ENCODE results near the gene TFB2M.
A peak's percentile ranks its signal among the peaks of the same experiment; 100 is the strongest.
"Not testable (repeated sequence)": the region's sequence is repeated elsewhere in the genome, so short reads cannot be mapped to it uniquely, and the experiment has no call there.

TFB2M gene

DNA sequence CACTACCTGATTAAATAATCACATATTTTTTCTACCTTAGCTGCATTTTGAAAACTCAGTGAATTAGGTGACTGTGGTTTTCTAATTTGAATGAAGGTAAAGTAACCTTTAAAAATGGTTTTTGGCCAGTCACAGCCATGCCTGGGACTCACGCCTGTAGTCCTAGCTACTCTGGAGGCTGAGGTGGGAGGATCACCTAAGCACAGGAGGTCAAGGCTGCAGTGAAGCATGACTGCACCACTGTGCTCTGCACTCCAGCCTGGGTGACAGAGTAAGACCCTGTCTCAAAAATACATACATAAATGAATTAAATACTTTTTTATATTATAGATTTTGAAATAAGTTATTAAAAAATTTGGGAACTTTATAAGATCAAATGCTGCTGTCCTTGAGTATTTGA, 5.9 kb upstream of the TFB2M start:
- H3K27ac Mint-ChIP-seq: no peak overlapping the region
- no peaks in the 10 kb centered on the region for H3K9me3 Mint-ChIP-seq
- H3K4me1 Mint-ChIP-seq: peaks cover 62% of the 10 kb centered on the region
- ATAC-seq (no peak), DNase-seq (no peak)
- H3K27me3 Mint-ChIP-seq: no peaks in the 10 kb centered on the region
- H3K4me3 Mint-ChIP-seq: peak overlapping the region in 1 of 2 donors; percentile 81

GRCh38 chr1:246571309-246571708, 5.2 kb upstream of the TFB2M start:
- peak overlapping the region; percentile 92 to 99 for H3K27ac Mint-ChIP-seq
- H3K4me3 Mint-ChIP-seq: peak overlapping the region; percentile 53 to 81
- not testable (repeated sequence) for DNase-seq, H3K9me3 Mint-ChIP-seq, H3K27me3 Mint-ChIP-seq, ATAC-seq
- H3K4me1 Mint-ChIP-seq: peaks cover 56% of the 10 kb centered on the region

DNA sequence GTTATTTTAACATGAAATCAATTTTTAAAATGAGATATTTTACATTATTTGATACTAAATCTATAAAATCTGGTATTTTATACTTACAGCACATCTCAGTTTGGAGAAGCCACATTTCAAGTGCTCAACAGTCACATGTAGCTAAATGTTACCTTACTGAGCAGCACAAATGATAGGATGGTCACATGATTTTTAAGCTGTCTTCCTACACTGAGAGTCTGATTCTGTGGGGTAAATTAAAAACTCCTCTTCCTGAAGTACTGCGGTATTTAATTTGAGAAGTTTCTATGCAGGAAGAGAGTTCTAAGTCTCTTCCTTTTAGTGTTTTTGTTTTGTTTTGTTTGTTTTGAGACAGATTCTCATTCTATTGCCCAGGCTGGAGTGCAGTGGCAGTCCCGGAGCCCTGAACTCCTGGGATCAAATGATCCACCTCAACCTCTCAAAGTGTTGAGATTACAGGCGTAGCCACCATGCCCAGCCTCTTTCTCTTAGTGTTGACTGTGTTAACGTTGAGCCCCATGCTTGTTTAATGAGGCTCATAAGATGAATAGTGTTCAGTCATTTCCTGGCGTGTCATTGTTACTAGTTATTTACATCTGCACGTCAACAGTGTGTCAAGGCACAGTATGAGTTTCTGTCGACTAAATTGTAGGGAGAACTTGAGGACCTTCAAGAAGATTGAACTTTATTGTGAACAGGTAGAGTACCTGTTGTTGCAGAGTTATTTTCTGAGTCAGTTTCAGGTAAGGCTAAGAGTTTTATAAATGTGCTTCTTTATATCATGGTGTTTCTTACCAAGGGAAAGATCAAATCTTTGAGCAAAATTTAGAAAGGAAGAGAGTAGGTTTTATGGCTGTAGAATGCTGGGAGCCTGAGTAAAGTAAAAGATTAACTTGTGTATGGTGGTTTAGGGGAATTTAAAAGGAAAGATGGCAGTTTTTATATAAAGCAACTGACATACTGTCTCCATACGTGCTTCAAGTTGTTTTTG, 3.5 kb upstream of the TFB2M start:
- no peaks in the 10 kb centered on the region for H3K27me3 Mint-ChIP-seq
- ATAC-seq (peak; percentile 47), DNase-seq (peak; percentile 29 to 30)
- H3K27ac Mint-ChIP-seq: peak overlapping the region; percentile 79 to 99
- no peaks in the 10 kb centered on the region for H3K9me3 Mint-ChIP-seq
- peaks cover 55% of the 10 kb centered on the region for H3K4me1 Mint-ChIP-seq
- H3K4me3 Mint-ChIP-seq: peak overlapping the region; percentile 71 to 92

DNA sequence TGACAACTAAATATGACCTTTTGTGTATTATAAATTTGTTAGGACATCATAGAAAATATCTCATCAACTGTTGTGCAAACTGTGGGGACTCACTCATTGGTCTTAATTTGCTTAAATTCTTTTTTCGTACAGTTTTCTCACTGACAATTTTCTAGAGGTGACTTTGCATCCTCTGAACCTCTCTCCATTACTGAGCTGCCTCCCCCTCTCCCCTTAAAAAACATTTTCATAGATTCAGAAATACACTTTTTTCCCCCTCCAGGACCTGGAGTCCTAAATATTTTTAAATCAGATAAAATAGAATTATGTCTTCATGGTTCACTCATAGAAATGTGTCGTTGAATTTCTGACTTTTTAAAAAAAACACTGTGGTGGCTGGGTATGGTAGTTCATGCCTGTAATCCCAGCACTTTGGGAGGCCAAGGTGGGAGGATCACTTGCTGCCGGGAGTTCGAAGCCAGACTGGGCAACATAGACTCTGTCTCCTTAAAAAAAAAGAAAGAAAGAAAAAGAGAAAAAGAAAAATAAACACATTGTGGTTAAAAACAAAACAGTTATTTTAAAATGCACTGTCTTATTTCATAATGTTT, 1.7 kb upstream of the TFB2M start:
- no peaks in the 10 kb centered on the region for H3K9me3 Mint-ChIP-seq
- peak overlapping the region; percentile 10 to 87 for H3K27ac Mint-ChIP-seq
- peaks cover 50% of the 10 kb centered on the region for H3K4me1 Mint-ChIP-seq
- H3K4me3 Mint-ChIP-seq: peak overlapping the region; percentile 96 to 100
- DNase-seq (no peak), ATAC-seq (no peak)
- H3K27me3 Mint-ChIP-seq: no peaks in the 10 kb centered on the region

DNA sequence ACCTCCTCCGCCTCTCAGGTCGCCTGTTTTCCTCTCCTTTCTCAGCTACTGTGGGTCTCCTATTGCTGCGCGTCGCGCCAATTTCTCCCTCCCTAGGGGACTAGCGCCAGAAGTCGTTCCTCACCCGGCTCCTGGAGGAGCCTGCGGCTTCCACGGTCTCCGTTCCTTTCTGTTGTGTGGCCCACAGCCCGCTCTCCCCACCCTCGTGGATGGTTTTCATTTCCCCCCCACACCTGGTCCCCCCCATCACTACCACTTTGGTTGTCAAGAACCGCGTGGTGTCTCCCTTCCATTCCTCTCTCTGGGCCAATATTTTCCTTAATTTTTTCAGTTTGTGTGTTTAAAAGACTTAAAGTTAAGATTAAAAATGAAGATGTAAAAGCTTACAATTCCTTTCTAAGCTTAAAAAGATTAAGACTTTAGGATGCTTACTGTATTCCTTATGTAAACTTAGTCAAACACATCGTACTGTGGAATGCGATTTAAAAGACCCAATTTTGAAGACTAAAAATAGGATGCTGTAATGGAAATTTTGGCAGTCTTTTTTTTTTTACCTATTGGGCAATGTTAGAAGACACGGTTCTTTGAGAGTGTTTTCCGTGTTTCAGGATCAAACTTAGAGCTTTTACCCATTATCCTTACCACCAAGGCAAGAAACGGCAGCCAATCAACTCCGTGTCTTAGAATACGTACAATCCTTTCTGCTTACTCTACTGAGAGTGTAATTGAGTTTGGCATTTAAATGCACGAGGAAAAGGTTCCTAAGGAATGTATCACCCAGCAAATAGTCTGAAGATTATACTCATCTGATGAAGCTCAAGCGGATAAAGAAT, 968 bp upstream of the TFB2M start:
- peaks cover 50% of the 10 kb centered on the region for H3K4me1 Mint-ChIP-seq
- peak overlapping the region; percentile 97 for H3K27ac Mint-ChIP-seq
- no peaks in the 10 kb centered on the region for H3K9me3 Mint-ChIP-seq
- ATAC-seq (peak; percentile 47), DNase-seq (no peak)
- no peaks in the 10 kb centered on the region for H3K27me3 Mint-ChIP-seq
- peak overlapping the region; percentile 96 to 100 for H3K4me3 Mint-ChIP-seq

GRCh38 chr1:246565751-246566127, 322 bp downstream of the TFB2M start:
- Mint-ChIP-seq H3K27ac (peak overlapping the region; percentile 96 to 97), H3K4me1 (peaks cover 42% of the 10 kb centered on the region), H3K9me3 (no peaks in the 10 kb centered on the region), H3K4me3 (peak overlapping the region; percentile 96 to 100), H3K27me3 (no peaks in the 10 kb centered on the region)
- DNase-seq (no peak), ATAC-seq (no peak)

- no peak for DNase-seq
- peak overlapping the region; percentile 57 to 97 for H3K27ac Mint-ChIP-seq
- peak overlapping the region; percentile 96 to 100 for H3K4me3 Mint-ChIP-seq
These were observed 966 bp downstream of the TFB2M start for GRCh38 chr1:246564839-246565750.

GRCh38 chr1:246560833-246561232, 5.2 kb downstream of the TFB2M start:
- DNase-seq, H3K9me3 Mint-ChIP-seq, ATAC-seq, H3K27me3 Mint-ChIP-seq, H3K4me3 Mint-ChIP-seq: not testable (repeated sequence)
- peaks cover 29% of the 10 kb centered on the region for H3K4me1 Mint-ChIP-seq
- peak overlapping the region in 1 of 2 donors; percentile 89 for H3K27ac Mint-ChIP-seq

More at GRCh38 chr1:246564839-246565750, 966 bp downstream of the TFB2M start:
- H3K27me3 Mint-ChIP-seq: no peaks in the 10 kb centered on the region
- peaks cover 41% of the 10 kb centered on the region for H3K4me1 Mint-ChIP-seq
- H3K9me3 Mint-ChIP-seq: no peaks in the 10 kb centered on the region
- no peak for ATAC-seq

DNA sequence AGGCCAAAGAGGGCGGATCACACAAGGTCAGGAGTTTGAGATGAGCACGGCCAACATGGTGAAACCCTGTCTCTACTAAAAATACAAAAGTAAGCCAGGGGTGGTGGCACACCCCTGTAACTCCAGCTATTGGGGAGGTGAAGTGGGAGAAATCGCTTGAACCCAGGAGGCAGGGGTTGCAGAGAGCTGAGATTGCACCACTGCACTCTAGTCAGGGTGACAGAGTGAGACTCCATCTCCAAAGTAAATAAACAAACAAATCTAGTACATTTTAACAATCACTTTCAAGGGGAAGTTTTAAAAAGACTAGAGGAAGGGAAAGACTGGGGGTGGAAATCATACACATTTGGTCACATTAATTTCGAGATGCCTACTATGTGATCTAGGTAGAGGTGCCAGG, 6.8 kb downstream of the TFB2M start:
- Mint-ChIP-seq H3K4me3 (no peak overlapping the region), H3K27ac (no peak overlapping the region), H3K27me3 (no peaks in the 10 kb centered on the region), H3K4me1 (peaks cover 20% of the 10 kb centered on the region), H3K9me3 (no peaks in the 10 kb centered on the region)
- DNase-seq (no peak), ATAC-seq (no peak)

- ATAC-seq (no peak), DNase-seq (no peak)
- Mint-ChIP-seq H3K27ac (peak overlapping the region in 1 of 2 donors; percentile 48), H3K27me3 (no peaks in the 10 kb centered on the region), H3K4me1 (peaks cover 15% of the 10 kb centered on the region), H3K4me3 (no peak overlapping the region), H3K9me3 (no peaks in the 10 kb centered on the region)
These were observed 8.0 kb downstream of the TFB2M start for GRCh38 chr1:246558041-246558440.

DNA sequence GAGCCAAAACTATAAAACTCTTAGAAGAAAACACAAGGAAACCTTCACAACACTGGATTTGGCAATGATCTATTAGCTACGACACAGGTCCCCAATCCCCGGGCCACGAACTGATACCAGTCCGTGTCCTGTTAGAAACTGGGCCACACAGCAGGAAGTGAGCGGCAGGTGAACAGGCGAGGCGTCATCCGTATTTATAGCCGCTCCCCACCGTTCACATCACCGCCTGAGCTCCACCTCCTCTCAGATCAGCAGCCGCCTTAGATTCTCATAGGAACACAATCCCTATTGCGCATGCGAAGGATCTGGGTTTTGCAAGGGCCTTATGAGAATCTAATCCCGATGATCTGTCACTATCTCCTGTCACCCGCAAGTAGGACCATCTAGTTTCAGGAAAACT, 11.9 kb downstream of the TFB2M start:
- no peak overlapping the region for H3K4me3 Mint-ChIP-seq
- H3K27ac Mint-ChIP-seq: no peak overlapping the region
- no peaks in the 10 kb centered on the region for H3K27me3 Mint-ChIP-seq
- no peaks in the 10 kb centered on the region for H3K9me3 Mint-ChIP-seq
- DNase-seq (no peak), ATAC-seq (no peak)
- H3K4me1 Mint-ChIP-seq: peaks cover 2% of the 10 kb centered on the region

DNA sequence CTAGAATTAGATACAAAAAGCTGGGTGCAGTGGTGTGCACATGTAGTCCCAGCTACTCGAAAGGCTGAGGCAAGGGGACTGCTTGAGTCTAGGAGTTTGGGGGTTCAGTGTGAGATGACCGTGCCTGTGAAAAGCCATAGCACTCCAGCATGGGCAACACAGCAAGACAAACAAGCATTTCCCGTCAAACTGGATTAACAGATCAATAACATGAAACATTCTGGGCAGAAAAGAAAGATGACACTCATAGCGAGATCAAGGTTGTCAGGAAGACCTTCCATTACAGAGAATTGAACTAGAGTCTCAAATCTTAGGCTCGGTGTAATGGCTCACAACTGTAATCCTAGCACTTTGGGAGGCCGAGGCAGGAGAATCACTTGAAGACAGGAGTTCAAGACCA, 14.0 kb downstream of the TFB2M start:
- no peaks in the 10 kb centered on the region for H3K4me1 Mint-ChIP-seq
- no peak overlapping the region for H3K4me3 Mint-ChIP-seq
- H3K9me3 Mint-ChIP-seq: no peaks in the 10 kb centered on the region
- no peak overlapping the region for H3K27ac Mint-ChIP-seq
- DNase-seq: no peak
- no peaks in the 10 kb centered on the region for H3K27me3 Mint-ChIP-seq
- ATAC-seq: no peak

GRCh38 chr1:246550402-246550801, 15.7 kb downstream of the TFB2M start:
- no peaks in the 10 kb centered on the region for H3K9me3 Mint-ChIP-seq
- H3K4me3 Mint-ChIP-seq: no peak overlapping the region
- H3K27ac Mint-ChIP-seq: no peak overlapping the region
- no peaks in the 10 kb centered on the region for H3K27me3 Mint-ChIP-seq
- ATAC-seq (no peak), DNase-seq (no peak)
- H3K4me1 Mint-ChIP-seq: no peaks in the 10 kb centered on the region

DNA sequence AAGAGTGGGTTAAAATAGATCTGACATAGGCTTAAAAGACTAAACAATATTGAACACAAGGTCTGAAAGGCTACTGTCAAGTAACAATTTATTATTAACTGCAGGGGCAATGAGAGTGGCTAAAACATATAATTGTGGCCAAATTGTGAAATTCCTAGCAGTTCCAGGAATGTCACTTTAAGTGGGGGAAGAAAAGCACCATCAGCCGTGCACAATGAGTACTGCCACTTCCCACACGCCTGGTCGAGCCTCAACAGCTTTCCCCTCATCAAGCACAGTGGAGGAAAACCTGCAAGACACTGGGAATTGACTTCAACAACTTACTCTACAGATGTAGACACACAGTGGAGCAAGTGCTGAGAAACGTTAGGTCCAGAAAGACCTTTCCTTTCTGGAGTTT, 16.4 kb downstream of the TFB2M start:
- H3K27ac Mint-ChIP-seq: no peak overlapping the region
- DNase-seq: no peak
- no peaks in the 10 kb centered on the region for H3K4me1 Mint-ChIP-seq
- ATAC-seq: no peak
- H3K27me3 Mint-ChIP-seq: no peaks in the 10 kb centered on the region
- no peak overlapping the region for H3K4me3 Mint-ChIP-seq
- H3K9me3 Mint-ChIP-seq: no peaks in the 10 kb centered on the region

GRCh38 chr1:246544001-246544400, 22.1 kb downstream of the TFB2M start:
- H3K27me3 Mint-ChIP-seq: no peaks in the 10 kb centered on the region
- no peak for DNase-seq
- H3K4me1 Mint-ChIP-seq: no peaks in the 10 kb centered on the region
- no peaks in the 10 kb centered on the region for H3K9me3 Mint-ChIP-seq
- ATAC-seq: no peak
- no peak overlapping the region for H3K27ac Mint-ChIP-seq
- H3K4me3 Mint-ChIP-seq: no peak overlapping the region
